SU-DHL-6 (cell line): ENCODE data around the gene DUSP12.

ENCODE experiments used
- H2AFZ ChIP-seq: fragments of 200-600 bp; sonication (generic); 2 replicates; pipeline ENCODE4 v1.6.1; 2014; ENCODE audit warnings: low read depth, mild to moderate bottlenecking, moderate library complexity, mixed read lengths, antibody characterized with exemption, low read length; ENCODE audit not compliant: severe bottlenecking
- H3F3A ChIP-seq: fragments of 200-600 bp; shearing (Covaris generic); 2 replicates; pipeline ENCODE4 v1.6.0; 2016; ENCODE audit warnings: antibody characterized with exemption, mild to moderate bottlenecking; ENCODE audit not compliant: insufficient read depth
- H3K27ac ChIP-seq: fragments of 200-600 bp; sonication (generic); 2 replicates; pipeline ENCODE4 v1.5.1; 2016; ENCODE audit warnings: low read depth, mild to moderate bottlenecking, low read length, moderate library complexity, mixed read lengths
- H3K27me3 ChIP-seq: fragments of 200-600 bp; sonication (generic), shearing (Covaris generic); 2 replicates; pipeline ENCODE4 v1.6.0; 2014; ENCODE audit warnings: mild to moderate bottlenecking, low read length
- H3K36me3 ChIP-seq: fragments of 200-600 bp; sonication (generic); 2 replicates; pipeline ENCODE4 v1.6.1; 2014; ENCODE audit warnings: mild to moderate bottlenecking, low read length, mixed read lengths
- H3K4me2 ChIP-seq: fragments of 300-600, 200-600 bp; shearing (Covaris generic), sonication (generic); 2 replicates; pipeline ENCODE4 v1.6.0; 2014; ENCODE audit warnings: low read length, low read depth, mild to moderate bottlenecking; ENCODE audit not compliant: poor library complexity, severe bottlenecking
- H3K4me3 ChIP-seq: fragments of 200-600 bp; sonication (generic); 2 replicates; pipeline ENCODE4 v1.5.1; 2014; ENCODE audit warnings: antibody characterized with exemption, low read length, mild to moderate bottlenecking, mixed read lengths; ENCODE audit not compliant: insufficient read depth, poor library complexity, severe bottlenecking
- H3K79me2 ChIP-seq: fragments of 200-600 bp; sonication (generic); 2 replicates; pipeline ENCODE4 v1.6.1; 2014; ENCODE audit warnings: mild to moderate bottlenecking, low read length, moderate library complexity; ENCODE audit not compliant: insufficient read depth
- H3K9ac ChIP-seq: fragments of 200-600 bp; sonication (generic); 2 replicates; pipeline ENCODE4 v1.7.0; 2014; ENCODE audit warnings: mild to moderate bottlenecking, low read length
- H3K9me2 ChIP-seq: fragments of 200-600 bp; sonication (generic); replicated peaks from 2 replicates; pipeline ENCODE4 v1.6.1; 2014; ENCODE audit warnings: low read length; ENCODE audit not compliant: insufficient read depth
- H3K9me3 ChIP-seq: fragments of 200-600 bp; sonication (generic); 2 replicates; pipeline ENCODE4 v1.6.1; 2014; ENCODE audit warnings: low read length, mixed read lengths; ENCODE audit not compliant: insufficient read depth
- H4K20me1 ChIP-seq: fragments of 200-600 bp; sonication (generic); 2 replicates; pipeline ENCODE4 v1.6.1; 2014; ENCODE audit warnings: low read depth, mild to moderate bottlenecking, antibody characterized with exemption, low read length, moderate library complexity, mixed read lengths
- EZH2phosphoT487 ChIP-seq: fragments of 200-600 bp; sonication (generic), shearing (Covaris generic); conservative IDR thresholded peaks from 2 replicates; pipeline ENCODE4 v1.6.1; 2018; ENCODE audit warnings: mild to moderate bottlenecking, antibody characterized with exemption, low read length, moderate library complexity, mixed read lengths
- TF ChIP-seq, protein P1 (sequence below): fragments of 200-600 bp; sonication (generic); IDR thresholded peaks from one replicate; pipeline ENCODE4 v1.5.1; 2017; ENCODE audit warnings: antibody characterized with exemption, mild to moderate bottlenecking, low read length, moderate library complexity; ENCODE audit not compliant: insufficient read depth, poor library complexity, severe bottlenecking

The DUSP12 gene

DNA sequence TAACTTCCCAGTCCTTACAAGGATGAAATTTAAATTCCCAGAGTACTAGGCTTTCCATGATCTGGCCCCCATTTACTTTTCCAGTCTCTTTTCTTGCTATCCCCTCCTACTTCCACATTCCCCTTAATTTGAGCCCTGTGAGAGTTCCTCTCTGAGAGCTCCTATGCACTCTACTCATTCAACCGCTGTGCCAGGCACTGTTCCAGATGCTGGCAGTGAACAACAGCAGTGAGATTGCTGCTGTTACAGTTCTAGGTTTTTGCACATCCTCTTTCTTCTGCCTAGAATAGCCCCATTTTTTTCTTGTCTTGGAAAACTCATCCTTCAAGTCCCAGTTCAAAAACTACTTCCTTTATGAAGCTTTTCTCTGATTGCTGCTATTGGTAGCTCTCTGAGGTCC, 35.4 kb downstream of the DUSP12 start:
- no peaks in the 10 kb centered on the region; the same call in 1 of the 2 replicates for H3K79me2 ChIP-seq
- no peak overlapping the region for H3K4me2 ChIP-seq
- TF ChIP-seq, protein P1, sequence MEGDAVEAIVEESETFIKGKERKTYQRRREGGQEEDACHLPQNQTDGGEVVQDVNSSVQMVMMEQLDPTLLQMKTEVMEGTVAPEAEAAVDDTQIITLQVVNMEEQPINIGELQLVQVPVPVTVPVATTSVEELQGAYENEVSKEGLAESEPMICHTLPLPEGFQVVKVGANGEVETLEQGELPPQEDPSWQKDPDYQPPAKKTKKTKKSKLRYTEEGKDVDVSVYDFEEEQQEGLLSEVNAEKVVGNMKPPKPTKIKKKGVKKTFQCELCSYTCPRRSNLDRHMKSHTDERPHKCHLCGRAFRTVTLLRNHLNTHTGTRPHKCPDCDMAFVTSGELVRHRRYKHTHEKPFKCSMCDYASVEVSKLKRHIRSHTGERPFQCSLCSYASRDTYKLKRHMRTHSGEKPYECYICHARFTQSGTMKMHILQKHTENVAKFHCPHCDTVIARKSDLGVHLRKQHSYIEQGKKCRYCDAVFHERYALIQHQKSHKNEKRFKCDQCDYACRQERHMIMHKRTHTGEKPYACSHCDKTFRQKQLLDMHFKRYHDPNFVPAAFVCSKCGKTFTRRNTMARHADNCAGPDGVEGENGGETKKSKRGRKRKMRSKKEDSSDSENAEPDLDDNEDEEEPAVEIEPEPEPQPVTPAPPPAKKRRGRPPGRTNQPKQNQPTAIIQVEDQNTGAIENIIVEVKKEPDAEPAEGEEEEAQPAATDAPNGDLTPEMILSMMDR: no peak
- TF ChIP-seq EZH2phosphoT487: no peak
- H3K27ac ChIP-seq: no peak overlapping the region
- H3K36me3 ChIP-seq: peaks cover 39% of the 10 kb centered on the region
- no peaks in the 10 kb centered on the region for H3K9me3 ChIP-seq
- H2AFZ ChIP-seq: no peak overlapping the region
- no peaks in the 10 kb centered on the region for H3K9me2 ChIP-seq
- H3K4me3 ChIP-seq: no peak overlapping the region
- no peak overlapping the region for H3K9ac ChIP-seq
- H3K27me3 ChIP-seq: no peaks in the 10 kb centered on the region
- no peaks in the 10 kb centered on the region for H4K20me1 ChIP-seq
- no peaks in the 10 kb centered on the region; the same call in 1 of the 2 replicates for H3F3A ChIP-seq

DNA sequence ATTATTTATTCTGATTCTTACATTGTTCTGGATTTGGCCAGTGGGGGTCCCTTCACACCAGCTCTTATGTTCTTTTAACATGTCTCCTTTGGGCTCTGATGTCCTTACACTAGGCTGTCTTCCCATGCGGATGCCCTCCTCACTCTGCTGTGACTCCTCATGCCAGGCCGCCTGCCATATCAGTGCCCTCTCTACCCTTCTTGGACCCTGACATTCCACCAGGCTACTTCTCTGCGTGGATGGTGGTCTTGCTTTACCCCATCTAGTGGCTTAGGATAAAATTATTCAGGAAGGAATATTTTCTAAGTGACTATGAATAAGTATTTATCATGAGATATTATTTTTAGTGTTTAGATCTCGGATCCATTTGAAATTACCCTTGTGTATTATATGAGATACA, 37.8 kb downstream of the DUSP12 start:
- no peak overlapping the region for H2AFZ ChIP-seq

DNA sequence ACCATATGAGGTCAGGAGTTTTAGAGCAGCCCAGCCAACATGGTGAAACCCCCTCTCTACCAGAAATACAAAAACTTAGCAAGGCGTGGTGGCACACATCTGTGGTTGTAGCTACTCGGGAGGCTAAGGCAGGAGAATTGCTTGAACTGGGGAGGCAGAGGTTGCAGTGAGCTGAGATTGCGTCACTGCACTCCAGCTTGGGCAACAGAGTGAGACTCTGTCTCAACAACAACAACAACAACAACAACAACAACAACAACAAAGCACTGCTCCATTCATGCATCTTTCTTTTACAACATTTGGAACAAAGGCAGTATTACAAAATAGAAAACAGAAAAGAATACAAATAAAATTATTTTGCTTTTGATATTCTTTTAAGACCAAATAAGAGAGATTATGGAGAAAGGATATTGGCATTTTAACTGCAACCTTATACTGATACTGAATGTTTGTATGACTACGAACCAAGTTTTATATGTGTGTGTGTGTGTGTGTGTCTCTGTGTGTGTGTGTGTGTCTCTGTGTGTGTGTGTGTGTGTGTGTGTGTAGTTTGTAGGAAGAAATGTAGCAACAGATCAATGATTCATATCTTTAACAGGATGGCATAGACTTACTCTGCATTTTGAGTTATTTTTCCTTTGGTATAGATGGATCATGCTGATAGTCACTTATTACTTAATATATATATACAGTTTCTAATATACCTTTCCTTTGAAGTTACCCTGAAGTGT, 41.2 kb downstream of the DUSP12 start:
- H3F3A ChIP-seq: no peaks in the 10 kb centered on the region
- peaks cover 33% of the 10 kb centered on the region for H3K36me3 ChIP-seq
- H3K4me2 ChIP-seq: no peak overlapping the region
- H3K4me3 ChIP-seq: no peak overlapping the region
- H3K27me3 ChIP-seq: no peaks in the 10 kb centered on the region
- no peaks in the 10 kb centered on the region for H3K79me2 ChIP-seq
- no peak overlapping the region for H3K9ac ChIP-seq
- no peak overlapping the region for H2AFZ ChIP-seq
- no peaks in the 10 kb centered on the region for H4K20me1 ChIP-seq
- no peaks in the 10 kb centered on the region for H3K9me3 ChIP-seq
- H3K9me2 ChIP-seq: no peaks in the 10 kb centered on the region
- no peak for TF ChIP-seq EZH2phosphoT487
- TF ChIP-seq, protein P1: no peak
- H3K27ac ChIP-seq: no peak overlapping the region

More for the DNA sequence above, 37.8 kb downstream of the DUSP12 start:
- H3K9ac ChIP-seq: no peak overlapping the region
- no peak for TF ChIP-seq EZH2phosphoT487
- TF ChIP-seq, protein P1: no peak
- H3K4me2 ChIP-seq: no peak overlapping the region
- no peaks in the 10 kb centered on the region for H3K79me2 ChIP-seq
- H3F3A ChIP-seq: no peaks in the 10 kb centered on the region; the same call in 1 of the 2 replicates
- no peaks in the 10 kb centered on the region for H4K20me1 ChIP-seq
- H3K27me3 ChIP-seq: no peaks in the 10 kb centered on the region
- no peak overlapping the region for H3K4me3 ChIP-seq
- H3K9me2 ChIP-seq: no peaks in the 10 kb centered on the region
- H3K27ac ChIP-seq: no peak overlapping the region
- H3K9me3 ChIP-seq: no peaks in the 10 kb centered on the region
- peaks cover 35% of the 10 kb centered on the region for H3K36me3 ChIP-seq
